Measurements from ENCODE around the gene IBA57.
"Not testable (repeated sequence)": the region's sequence is repeated elsewhere in the genome, so short reads cannot be mapped to it uniquely, and the experiment has no call there.

IBA57 gene

DNA sequence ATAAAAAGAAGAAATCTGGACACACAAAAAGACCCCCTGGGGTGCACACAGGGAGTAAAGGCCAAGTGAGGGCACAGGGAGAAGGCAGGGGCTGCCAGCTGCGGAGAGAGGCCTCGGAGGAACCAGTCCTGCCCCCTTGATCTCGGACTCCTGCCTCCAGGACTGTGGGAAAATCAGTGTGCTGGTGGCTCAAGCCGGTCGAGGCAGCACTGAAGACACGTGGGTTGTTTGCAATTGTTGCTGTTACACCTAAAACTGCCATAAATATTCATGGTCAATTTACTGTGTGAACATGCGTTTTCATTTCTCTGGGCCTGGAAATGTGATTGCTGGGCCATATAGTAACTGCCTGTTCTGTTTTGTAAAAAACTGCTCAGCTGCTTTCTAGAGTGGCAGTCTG lies 18.5 kb downstream of the IBA57 start:
- Histone ChIP-seq H3K27ac (no peak overlapping the region), H3K4me3 (no peak overlapping the region), H3K36me3 (ENCODE audit: insufficient read depth, low read length) (no peaks in the 10 kb centered on the region), H3K9ac (ENCODE audit: insufficient read length) (no peak overlapping the region), H3K9me3 (ENCODE audit: low read depth, low read length) (no peaks in the 10 kb centered on the region)
- no peak for TF ChIP-seq FOXP2 (optimal IDR thresholded peaks at IDR 0.05; ENCODE audit: control extremely low read depth, extremely low read length, insufficient read depth)
- no peak for TF ChIP-seq EZH2 (IDR thresholded peaks at IDR 0.05)
- no peak for TF ChIP-seq POLR2AphosphoS5 (IDR thresholded peaks at IDR 0.05; ENCODE audit: borderline replicate concordance, low read depth, low read length)
- no peak for DNase-seq (ENCODE audit: low read depth, low spot score)

DNA sequence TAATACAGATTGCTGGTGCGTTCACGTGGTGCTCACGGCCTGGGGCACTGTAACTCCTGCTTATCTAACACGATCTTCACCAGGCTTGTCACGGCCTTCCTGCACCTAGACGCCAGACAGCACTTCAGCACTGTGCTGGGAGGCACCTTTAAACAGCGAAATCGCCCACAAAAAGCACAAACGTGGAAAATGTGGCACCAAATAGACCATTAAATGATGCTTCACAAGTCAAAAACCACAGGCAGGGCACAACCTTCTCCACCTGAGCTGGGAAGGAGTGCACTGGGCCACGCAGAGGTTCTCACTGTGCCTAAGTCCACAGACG lies 20.0 kb downstream of the IBA57 start:
- Histone ChIP-seq H3K9ac (ENCODE audit: insufficient read length) (no peak overlapping the region), H3K9me3 (ENCODE audit: low read depth, low read length) (no peaks in the 10 kb centered on the region), H3K36me3 (ENCODE audit: insufficient read depth, low read length) (no peaks in the 10 kb centered on the region), H3K27ac (no peak overlapping the region), H3K4me3 (no peak overlapping the region)
- DNase-seq (ENCODE audit: low read depth, low spot score): no peak
- TF ChIP-seq FOXP2 (optimal IDR thresholded peaks at IDR 0.05; ENCODE audit: control extremely low read depth, extremely low read length, insufficient read depth): no peak

DNA sequence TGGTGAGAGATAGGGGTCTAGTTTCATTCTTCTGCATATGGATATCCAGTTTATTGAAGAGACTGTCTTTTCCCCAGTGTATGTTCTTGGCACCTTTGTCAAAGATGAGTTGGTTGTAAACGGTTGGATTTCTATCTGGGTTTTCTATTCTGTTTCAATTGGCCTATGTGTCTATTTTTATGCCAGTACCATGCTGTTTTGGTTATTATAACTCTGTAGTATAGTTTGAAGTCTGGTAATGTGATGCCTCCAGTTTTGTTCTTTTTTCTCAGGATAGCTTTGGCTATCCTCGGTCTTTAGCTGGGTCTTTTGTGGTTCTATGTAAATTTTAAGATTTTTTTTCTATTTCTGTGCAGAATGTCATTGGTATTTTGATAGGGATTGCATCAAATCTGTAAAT lies 22.6 kb downstream of the IBA57 start:
- H3K4me3 ChIP-seq; H3K27ac ChIP-seq; DNase-seq (ENCODE audit: low read depth, low spot score); H3K36me3 ChIP-seq (ENCODE audit: insufficient read depth, low read length); H3K9me3 ChIP-seq (ENCODE audit: low read depth, low read length); H3K9ac ChIP-seq (ENCODE audit: insufficient read length): not testable (repeated sequence)

DNA sequence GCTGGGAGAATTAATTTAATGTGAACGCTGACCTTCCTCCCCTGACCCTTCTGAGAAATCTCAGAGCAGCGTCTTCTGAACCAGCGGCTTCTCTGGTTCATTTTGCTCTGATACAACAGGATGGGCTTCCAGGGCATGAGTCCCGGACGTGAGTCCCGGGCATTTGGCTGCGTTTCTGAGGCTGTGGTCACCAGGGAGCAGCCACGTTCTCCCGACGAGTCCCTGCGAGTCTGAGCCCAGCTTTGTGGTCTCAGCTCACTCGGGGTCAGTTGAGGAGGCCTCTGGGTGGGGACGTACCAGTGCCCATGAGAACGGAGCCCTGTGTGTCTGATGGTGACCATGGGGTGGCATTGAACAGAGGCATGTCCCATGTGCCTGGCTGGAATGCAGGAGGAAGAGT lies 24.6 kb downstream of the IBA57 start:
- Histone ChIP-seq H3K27ac (no peak overlapping the region), H3K4me3 (no peak overlapping the region), H3K9me3 (ENCODE audit: low read depth, low read length) (no peaks in the 10 kb centered on the region), H3K9ac (ENCODE audit: insufficient read length) (no peak overlapping the region), H3K36me3 (ENCODE audit: insufficient read depth, low read length) (no peaks in the 10 kb centered on the region)
- TF ChIP-seq POLR2AphosphoS5 (IDR thresholded peaks at IDR 0.05; ENCODE audit: borderline replicate concordance, low read depth, low read length): no peak
- no peak for TF ChIP-seq FOXP2 (optimal IDR thresholded peaks at IDR 0.05; ENCODE audit: control extremely low read depth, extremely low read length, insufficient read depth)
- TF ChIP-seq EZH2 (IDR thresholded peaks at IDR 0.05): no peak
- no peak for DNase-seq (ENCODE audit: low read depth, low spot score)

DNA sequence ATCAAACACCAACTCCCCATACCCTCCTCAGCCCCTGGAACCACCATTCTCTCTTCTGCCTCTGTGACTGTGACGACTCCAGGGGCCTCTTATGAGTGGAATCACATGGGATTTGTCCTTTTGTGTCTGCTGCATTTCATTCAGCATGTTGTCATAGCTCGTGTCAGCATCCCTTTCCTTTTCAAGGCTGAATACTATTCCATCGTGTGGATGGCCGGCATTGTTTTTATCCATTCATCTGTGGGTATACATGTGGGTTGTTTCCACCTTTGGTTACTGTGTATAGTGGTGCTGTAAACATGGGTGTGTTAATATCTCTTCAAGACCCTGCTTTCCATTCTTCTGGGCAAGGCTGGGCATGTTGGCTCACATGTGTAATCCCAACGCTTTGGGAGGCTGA lies 25.2 kb downstream of the IBA57 start:
- DNase-seq (ENCODE audit: low read depth, low spot score): no peak
- TF ChIP-seq FOXP2 (optimal IDR thresholded peaks at IDR 0.05; ENCODE audit: control extremely low read depth, extremely low read length, insufficient read depth) (no peak), EZH2 (IDR thresholded peaks at IDR 0.05) (no peak), POLR2AphosphoS5 (IDR thresholded peaks at IDR 0.05; ENCODE audit: borderline replicate concordance, low read depth, low read length) (no peak)
- no peak overlapping the region for H3K9ac ChIP-seq (ENCODE audit: insufficient read length)
- no peak overlapping the region for H3K27ac ChIP-seq
- no peaks in the 10 kb centered on the region for H3K36me3 ChIP-seq (ENCODE audit: insufficient read depth, low read length)
- no peak overlapping the region for H3K4me3 ChIP-seq
- H3K9me3 ChIP-seq (ENCODE audit: low read depth, low read length): no peaks in the 10 kb centered on the region

DNA sequence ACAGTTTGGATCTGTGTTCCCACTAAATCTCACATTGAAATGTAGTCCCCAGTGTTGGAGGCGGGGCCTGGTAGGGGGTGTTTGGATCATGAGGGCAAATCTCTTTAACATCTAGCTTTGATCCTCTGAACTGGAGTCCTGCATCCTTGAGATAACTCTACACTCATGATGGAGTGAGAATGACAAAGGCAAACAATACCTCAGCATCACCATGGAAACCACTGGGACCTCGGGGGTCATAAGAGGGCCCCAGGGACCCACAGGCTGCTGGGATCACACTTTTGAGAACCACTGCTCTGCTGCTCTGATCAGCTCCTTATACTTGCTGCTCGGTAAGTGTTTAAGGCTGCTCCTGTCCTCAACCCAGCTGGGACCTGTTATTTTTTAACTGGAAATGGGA lies 28.8 kb downstream of the IBA57 start:
- DNase-seq (ENCODE audit: low read depth, low spot score): no peak
- TF ChIP-seq FOXP2 (optimal IDR thresholded peaks at IDR 0.05; ENCODE audit: control extremely low read depth, extremely low read length, insufficient read depth) (no peak), EZH2 (IDR thresholded peaks at IDR 0.05) (no peak), POLR2AphosphoS5 (IDR thresholded peaks at IDR 0.05; ENCODE audit: borderline replicate concordance, low read depth, low read length) (no peak)
- no peak overlapping the region for H3K4me3 ChIP-seq
- no peaks in the 10 kb centered on the region; the same call in 1 of the 2 replicates for H3K9me3 ChIP-seq (ENCODE audit: low read depth, low read length)
- no peak overlapping the region for H3K27ac ChIP-seq
- H3K9ac ChIP-seq (ENCODE audit: insufficient read length): no peak overlapping the region
- H3K36me3 ChIP-seq (ENCODE audit: insufficient read depth, low read length): no peaks in the 10 kb centered on the region

DNA sequence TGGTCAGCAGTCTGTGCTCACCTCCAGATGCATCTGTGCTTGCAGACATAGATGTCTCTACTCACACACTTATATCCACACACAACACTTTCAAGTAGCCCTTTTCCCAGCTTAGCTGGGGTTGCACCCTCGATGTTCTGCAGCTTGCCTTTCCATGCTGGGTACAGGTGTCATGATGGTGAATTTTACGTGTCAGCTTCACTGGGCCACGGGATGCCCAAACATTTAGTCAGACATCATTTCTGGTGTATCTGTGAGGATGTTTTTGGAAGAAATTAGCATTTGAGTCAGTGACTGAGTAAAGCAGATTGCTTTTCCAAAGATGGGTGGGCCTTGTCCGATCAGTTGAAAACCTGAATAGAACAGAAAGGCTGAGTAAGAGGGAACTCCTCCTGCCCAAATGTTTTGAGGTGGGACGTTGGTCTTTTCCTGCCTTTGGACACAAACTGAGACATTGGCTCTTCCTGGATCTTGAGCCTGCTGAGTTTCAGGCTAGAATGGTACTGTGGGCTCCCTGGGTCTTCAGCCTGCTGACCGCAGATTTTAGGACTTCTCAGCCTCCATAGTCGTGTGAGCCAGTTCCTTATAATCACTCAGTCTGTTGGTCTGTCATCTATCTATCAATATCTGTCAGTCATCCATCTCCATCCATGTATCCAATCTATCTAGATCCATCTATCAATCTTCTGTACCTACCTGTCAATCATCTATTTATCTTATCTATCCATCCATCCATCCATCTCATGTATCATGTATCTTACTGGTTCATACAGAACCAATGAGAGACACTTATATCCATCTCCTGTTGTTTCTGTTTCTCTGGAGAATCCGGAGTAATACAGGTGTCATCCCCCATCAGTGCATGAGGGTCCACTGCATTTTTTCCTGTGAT lies 29.6 kb downstream of the IBA57 start:
- TF ChIP-seq FOXP2 (optimal IDR thresholded peaks at IDR 0.05; ENCODE audit: control extremely low read depth, extremely low read length, insufficient read depth) (no peak), EZH2 (IDR thresholded peaks at IDR 0.05) (no peak), POLR2AphosphoS5 (IDR thresholded peaks at IDR 0.05; ENCODE audit: borderline replicate concordance, low read depth, low read length) (no peak)
- no peak for DNase-seq (ENCODE audit: low read depth, low spot score)
- Histone ChIP-seq H3K27ac (no peak overlapping the region), H3K9me3 (ENCODE audit: low read depth, low read length) (no peaks in the 10 kb centered on the region; the same call in 1 of the 2 replicates), H3K36me3 (ENCODE audit: insufficient read depth, low read length) (no peaks in the 10 kb centered on the region), H3K4me3 (no peak overlapping the region), H3K9ac (ENCODE audit: insufficient read length) (no peak overlapping the region)

DNA sequence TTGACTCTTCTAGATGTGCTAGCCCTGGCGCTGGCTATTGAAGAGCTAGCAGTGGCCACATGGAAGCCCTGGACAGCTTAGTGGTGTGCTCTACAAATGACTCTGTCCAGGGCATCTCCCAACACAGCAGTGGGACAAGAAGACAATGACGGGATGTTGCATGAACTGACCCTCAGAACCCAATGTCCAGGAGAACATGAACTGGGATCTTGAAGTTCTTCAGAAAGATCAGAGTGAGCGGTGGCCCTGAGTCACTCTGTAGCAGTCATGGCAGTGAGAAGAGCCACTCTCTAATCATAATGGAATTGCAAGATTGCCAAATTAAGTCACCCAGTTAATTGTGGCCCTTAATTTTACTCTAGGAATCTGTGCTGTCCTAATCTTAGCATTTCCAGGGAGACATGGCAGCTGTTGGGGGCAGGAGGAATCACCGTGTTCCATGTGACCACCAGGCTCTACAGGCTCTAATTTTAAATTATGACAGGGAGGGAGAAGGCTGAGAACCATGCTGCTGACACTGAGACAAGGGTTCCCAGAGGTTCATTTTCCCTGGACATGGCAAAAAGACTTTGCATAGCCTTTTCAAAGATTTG lies 32.0 kb downstream of the IBA57 start:
- Histone ChIP-seq H3K9ac (ENCODE audit: insufficient read length) (no peak overlapping the region), H3K36me3 (ENCODE audit: insufficient read depth, low read length) (no peaks in the 10 kb centered on the region), H3K9me3 (ENCODE audit: low read depth, low read length) (no peaks in the 10 kb centered on the region; the same call in 1 of the 2 replicates), H3K4me3 (no peak overlapping the region), H3K27ac (no peak overlapping the region)
- no peak for DNase-seq (ENCODE audit: low read depth, low spot score)
- TF ChIP-seq EZH2 (IDR thresholded peaks at IDR 0.05) (no peak), POLR2AphosphoS5 (IDR thresholded peaks at IDR 0.05; ENCODE audit: borderline replicate concordance, low read depth, low read length) (no peak), FOXP2 (optimal IDR thresholded peaks at IDR 0.05; ENCODE audit: control extremely low read depth, extremely low read length, insufficient read depth) (no peak)
